Measurements from ENCODE around the gene PRPF40B.

PRPF40B gene

DNA sequence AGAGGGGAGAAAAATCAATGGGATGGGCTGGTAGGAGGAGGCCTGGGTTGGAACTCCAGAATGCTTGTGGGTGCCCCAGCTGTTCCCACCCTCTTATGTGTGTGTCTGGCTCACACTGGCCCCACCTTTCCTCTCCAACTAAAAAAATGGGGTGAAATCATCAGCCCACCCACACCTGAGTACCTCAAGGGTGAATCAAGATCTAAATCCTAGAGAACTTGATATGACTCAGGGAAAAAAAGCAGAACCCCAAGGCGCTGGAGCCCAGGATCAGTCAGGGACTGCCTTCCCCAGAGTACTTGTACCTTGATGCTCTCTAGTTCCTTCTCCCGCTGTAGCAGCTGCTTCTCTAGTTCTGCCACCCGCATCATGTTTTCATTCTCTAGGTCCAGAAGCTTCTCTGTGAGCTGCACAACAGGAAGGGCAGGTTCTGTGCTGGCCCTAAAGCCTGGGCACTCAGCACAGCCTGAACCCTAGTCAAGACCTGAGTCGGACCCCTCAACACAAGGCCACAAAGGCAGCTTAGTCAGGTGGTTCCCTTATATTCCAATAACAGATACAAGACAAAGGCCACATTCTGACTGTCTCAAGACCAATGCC, 29.7 kb downstream of the PRPF40B start:
- TF ChIP-seq POLR2A (IDR thresholded peaks at IDR 0.05; ENCODE audit: low read depth, low read length) = no peak
- TF ChIP-seq PAX5 (IDR thresholded peaks at IDR 0.05; ENCODE audit: insufficient read depth, low read length, severe bottlenecking) = no peak
- no peak for TF ChIP-seq POLR2AphosphoS5 (IDR thresholded peaks at IDR 0.05; ENCODE audit: low read depth, low read length)
- TF ChIP-seq SPI1 (IDR thresholded peaks at IDR 0.05; ENCODE audit: low read depth, low read length) = no peak
- no peak for TF ChIP-seq TAF1 (IDR thresholded peaks at IDR 0.05; ENCODE audit: low read depth, low read length)
- no peak for TF ChIP-seq POU2F2 (IDR thresholded peaks at IDR 0.05; ENCODE audit: low read depth, low read length)
- FAIRE-seq (no peak), DNase-seq (ENCODE audit: insufficient read length, low spot score) (no peak)

- FAIRE-seq (no peak), DNase-seq (ENCODE audit: insufficient read length, low spot score) (no peak)
- TF ChIP-seq SPI1 (IDR thresholded peaks at IDR 0.05; ENCODE audit: low read depth, low read length) (no peak), POU2F2 (IDR thresholded peaks at IDR 0.05; ENCODE audit: low read depth, low read length) (no peak), POLR2AphosphoS5 (IDR thresholded peaks at IDR 0.05; ENCODE audit: low read depth, low read length) (no peak), POLR2A (IDR thresholded peaks at IDR 0.05; ENCODE audit: low read depth, low read length) (no peak), TAF1 (IDR thresholded peaks at IDR 0.05; ENCODE audit: low read depth, low read length) (no peak), PAX5 (IDR thresholded peaks at IDR 0.05; ENCODE audit: insufficient read depth, low read length, severe bottlenecking) (no peak)
Measured at GRCh38 chr12:49654715-49655114, 31.4 kb downstream of the PRPF40B start.

GRCh38 chr12:49655595-49656236, 32.4 kb downstream of the PRPF40B start:
- no peak for DNase-seq (ENCODE audit: insufficient read length, low spot score)
- FAIRE-seq = no peak
- no peak for TF ChIP-seq TAF1 (IDR thresholded peaks at IDR 0.05; ENCODE audit: low read depth, low read length)
- no peak for TF ChIP-seq POU2F2 (IDR thresholded peaks at IDR 0.05; ENCODE audit: low read depth, low read length)
- no peak for TF ChIP-seq POLR2A (IDR thresholded peaks at IDR 0.05; ENCODE audit: low read depth, low read length)
- TF ChIP-seq PAX5 (IDR thresholded peaks at IDR 0.05; ENCODE audit: insufficient read depth, low read length, severe bottlenecking) = no peak
- no peak for TF ChIP-seq POLR2AphosphoS5 (IDR thresholded peaks at IDR 0.05; ENCODE audit: low read depth, low read length)
- no peak for TF ChIP-seq SPI1 (IDR thresholded peaks at IDR 0.05; ENCODE audit: low read depth, low read length)

DNA sequence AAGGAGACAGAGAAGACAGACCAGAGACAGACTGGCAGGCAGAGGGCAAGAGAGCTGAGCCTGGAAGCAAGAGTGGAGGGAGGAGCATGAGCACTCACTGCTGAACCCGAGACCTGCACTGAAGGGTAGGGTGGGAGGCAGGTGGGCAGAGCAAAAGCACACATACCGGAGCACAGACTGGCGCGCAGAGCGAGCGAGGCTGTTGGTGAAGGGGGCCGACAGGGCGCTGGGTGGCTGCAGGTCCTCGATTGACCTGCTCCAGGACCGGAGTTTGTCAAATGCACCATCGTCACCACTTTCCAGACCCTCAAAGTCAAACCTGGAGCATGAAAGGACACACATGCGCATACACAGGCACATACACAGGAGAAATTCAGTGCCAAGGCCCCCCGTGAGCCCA, 34.9 kb downstream of the PRPF40B start:
- no peak for DNase-seq (ENCODE audit: insufficient read length, low spot score)
- TF ChIP-seq SPI1 (IDR thresholded peaks at IDR 0.05; ENCODE audit: low read depth, low read length) = no peak
- TF ChIP-seq PAX5 (IDR thresholded peaks at IDR 0.05; ENCODE audit: insufficient read depth, low read length, severe bottlenecking) = no peak
- no peak for TF ChIP-seq POLR2AphosphoS5 (IDR thresholded peaks at IDR 0.05; ENCODE audit: low read depth, low read length)
- TF ChIP-seq POLR2A (IDR thresholded peaks at IDR 0.05; ENCODE audit: low read depth, low read length) = no peak
- TF ChIP-seq POU2F2 (IDR thresholded peaks at IDR 0.05; ENCODE audit: low read depth, low read length) = no peak
- FAIRE-seq = no peak

DNA sequence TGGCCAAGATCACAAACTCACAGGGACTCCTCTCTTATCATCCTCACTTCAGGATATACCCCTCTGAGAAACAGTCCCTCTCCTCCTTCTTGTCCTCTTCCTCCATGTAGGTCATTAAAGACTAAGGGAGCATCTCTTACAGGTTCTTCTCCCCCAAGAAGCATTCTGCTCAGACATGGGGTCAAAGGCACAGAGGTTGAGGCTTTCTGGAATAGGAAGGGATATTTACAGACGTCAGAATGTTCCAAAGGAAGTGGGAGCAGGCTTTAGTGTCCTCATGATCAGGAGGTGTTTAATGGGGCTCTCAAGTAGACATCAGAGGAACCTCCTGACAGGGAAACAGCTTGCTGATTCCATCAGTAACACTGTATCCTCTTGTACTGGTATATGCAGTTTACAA, 36.4 kb downstream of the PRPF40B start:
- no peak for TF ChIP-seq POLR2AphosphoS5 (IDR thresholded peaks at IDR 0.05; ENCODE audit: low read depth, low read length)
- no peak for TF ChIP-seq TAF1 (IDR thresholded peaks at IDR 0.05; ENCODE audit: low read depth, low read length)
- TF ChIP-seq PAX5 (IDR thresholded peaks at IDR 0.05; ENCODE audit: insufficient read depth, low read length, severe bottlenecking) = no peak
- no peak for TF ChIP-seq POLR2A (IDR thresholded peaks at IDR 0.05; ENCODE audit: low read depth, low read length)
- TF ChIP-seq POU2F2 (IDR thresholded peaks at IDR 0.05; ENCODE audit: low read depth, low read length) = no peak
- TF ChIP-seq SPI1 (IDR thresholded peaks at IDR 0.05; ENCODE audit: low read depth, low read length) = no peak
- FAIRE-seq = no peak
- no peak for DNase-seq (ENCODE audit: insufficient read length, low spot score)

DNA sequence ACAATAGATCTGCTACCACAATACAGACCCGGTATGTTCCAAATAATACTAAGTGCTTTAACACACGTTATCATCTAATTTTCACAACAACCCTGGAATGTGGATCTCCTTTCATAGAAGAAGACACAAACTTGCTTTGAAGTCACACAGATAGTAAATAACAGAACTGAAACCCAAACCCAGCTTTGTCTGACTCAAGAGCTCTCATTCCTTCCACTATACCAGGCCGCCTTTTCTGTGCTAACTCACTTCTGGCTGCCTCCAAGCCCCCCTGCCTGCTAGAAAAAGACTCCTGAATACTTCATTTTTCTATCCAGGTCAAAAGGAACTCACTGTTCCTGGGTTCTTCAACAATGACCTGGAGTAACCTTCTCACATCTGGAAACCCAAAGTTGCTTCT, 37.8 kb downstream of the PRPF40B start:
- peak; percentile 98 for TF ChIP-seq SPI1 (IDR thresholded peaks at IDR 0.05; ENCODE audit: low read depth, low read length)
- no peak for TF ChIP-seq POU2F2 (IDR thresholded peaks at IDR 0.05; ENCODE audit: low read depth, low read length)
- TF ChIP-seq POLR2AphosphoS5 (IDR thresholded peaks at IDR 0.05; ENCODE audit: low read depth, low read length) = no peak
- no peak for TF ChIP-seq PAX5 (IDR thresholded peaks at IDR 0.05; ENCODE audit: insufficient read depth, low read length, severe bottlenecking)
- no peak for TF ChIP-seq TAF1 (IDR thresholded peaks at IDR 0.05; ENCODE audit: low read depth, low read length)
- FAIRE-seq = no peak
- peak; percentile 49 for DNase-seq (ENCODE audit: insufficient read length, low spot score)

DNA sequence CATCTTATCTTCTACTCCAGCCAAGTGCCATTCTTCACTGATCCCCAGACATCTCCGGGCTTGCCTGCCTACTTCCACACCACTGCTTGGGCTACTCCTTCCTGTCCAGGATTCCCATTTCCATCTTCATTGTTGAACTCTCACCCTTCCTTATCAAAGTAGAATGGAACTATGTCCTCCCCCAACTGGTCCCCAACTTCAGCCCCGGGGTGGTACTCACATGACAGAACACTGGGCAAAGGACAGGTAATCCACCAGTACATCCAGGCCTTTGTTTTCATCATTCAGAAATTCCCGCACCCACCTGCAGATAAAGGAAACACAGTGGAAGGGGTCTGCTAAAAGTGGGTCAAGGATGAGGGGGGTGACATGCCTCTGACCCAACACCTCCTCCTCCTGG, 38.4 kb downstream of the PRPF40B start:
- no peak for FAIRE-seq

DNA sequence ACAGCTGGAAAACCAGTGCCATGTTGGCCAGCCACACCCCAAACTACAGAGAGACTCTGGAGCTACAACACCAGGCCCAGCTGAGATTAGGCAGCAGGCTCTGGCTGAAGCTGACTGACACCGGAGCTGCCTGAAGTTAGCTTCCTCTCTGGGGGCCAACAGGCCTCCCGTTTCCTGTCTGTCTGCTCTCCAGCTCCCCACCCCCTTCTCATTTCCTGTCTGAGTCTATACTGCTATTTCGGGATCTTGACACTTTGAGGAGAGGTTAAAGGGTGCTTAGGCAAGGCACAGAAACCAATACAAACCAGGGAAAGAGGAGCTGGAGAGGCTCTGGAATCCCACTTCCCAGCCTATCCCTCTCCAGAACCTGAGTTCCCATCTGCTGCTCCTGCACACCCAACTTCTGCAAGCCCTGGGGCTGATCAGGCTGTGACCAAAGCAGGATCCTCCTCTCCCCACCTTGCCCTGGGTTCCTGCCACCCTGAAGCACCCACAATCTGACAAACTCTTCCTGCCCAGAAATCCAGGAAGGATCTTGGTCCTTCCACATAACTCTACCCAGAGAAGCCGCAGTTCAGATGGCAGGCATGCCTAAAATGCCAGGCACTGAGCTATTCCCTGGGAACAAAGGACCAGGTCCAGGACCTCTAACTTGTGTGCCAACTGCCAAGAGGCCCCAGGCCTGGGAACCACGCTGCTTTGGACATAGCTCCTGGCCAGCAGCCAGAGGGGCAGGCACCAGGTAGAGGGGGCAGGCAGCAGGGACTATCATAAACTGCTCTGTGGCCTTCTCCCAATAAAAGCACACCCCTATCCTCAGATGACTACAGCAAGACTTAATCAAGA, 39.9 kb downstream of the PRPF40B start:
- DNase-seq (ENCODE audit: insufficient read length, low spot score) = peak; percentile 74
- peak; percentile 81 for TF ChIP-seq POLR2A (IDR thresholded peaks at IDR 0.05; ENCODE audit: low read depth, low read length)
- peak; percentile 60; the same call in 1 of the 2 replicates for TF ChIP-seq POU2F2 (IDR thresholded peaks at IDR 0.05; ENCODE audit: low read depth, low read length)
- no peak for TF ChIP-seq TAF1 (IDR thresholded peaks at IDR 0.05; ENCODE audit: low read depth, low read length)
- peak; percentile 80 for TF ChIP-seq POLR2AphosphoS5 (IDR thresholded peaks at IDR 0.05; ENCODE audit: low read depth, low read length)
- peak; percentile 81 for TF ChIP-seq SPI1 (IDR thresholded peaks at IDR 0.05; ENCODE audit: low read depth, low read length)
- peak; percentile 18 for TF ChIP-seq PAX5 (IDR thresholded peaks at IDR 0.05; ENCODE audit: insufficient read depth, low read length, severe bottlenecking)
- peak; percentile 92 for FAIRE-seq

More for the DNA sequence above, 38.4 kb downstream of the PRPF40B start:
- TF ChIP-seq POLR2A (IDR thresholded peaks at IDR 0.05; ENCODE audit: low read depth, low read length) (no peak), SPI1 (IDR thresholded peaks at IDR 0.05; ENCODE audit: low read depth, low read length) (no peak), PAX5 (IDR thresholded peaks at IDR 0.05; ENCODE audit: insufficient read depth, low read length, severe bottlenecking) (no peak), POLR2AphosphoS5 (IDR thresholded peaks at IDR 0.05; ENCODE audit: low read depth, low read length) (no peak), TAF1 (IDR thresholded peaks at IDR 0.05; ENCODE audit: low read depth, low read length) (no peak), POU2F2 (IDR thresholded peaks at IDR 0.05; ENCODE audit: low read depth, low read length) (no peak)
- DNase-seq (ENCODE audit: insufficient read length, low spot score) = no peak

- TF ChIP-seq POLR2A (IDR thresholded peaks at IDR 0.05; ENCODE audit: low read depth, low read length) (no peak), SPI1 (IDR thresholded peaks at IDR 0.05; ENCODE audit: low read depth, low read length) (no peak), POU2F2 (IDR thresholded peaks at IDR 0.05; ENCODE audit: low read depth, low read length) (no peak), TAF1 (IDR thresholded peaks at IDR 0.05; ENCODE audit: low read depth, low read length) (no peak), PAX5 (IDR thresholded peaks at IDR 0.05; ENCODE audit: insufficient read depth, low read length, severe bottlenecking) (no peak), POLR2AphosphoS5 (IDR thresholded peaks at IDR 0.05; ENCODE audit: low read depth, low read length) (no peak)
- no peak for FAIRE-seq
Measured at GRCh38 chr12:49664167-49664566, 40.8 kb downstream of the PRPF40B start.

More at GRCh38 chr12:49664167-49664566, 40.8 kb downstream of the PRPF40B start:
- no peak for DNase-seq (ENCODE audit: insufficient read length, low spot score)

Data from GM12891 (cell line).